Measurements from ENCODE around the gene CYP4Z1.
A peak's percentile ranks its signal among the peaks of the same experiment; 100 is the strongest.
"Not testable (repeated sequence)": the region's sequence is repeated elsewhere in the genome, so short reads cannot be mapped to it uniquely, and the experiment has no call there.

The CYP4Z1 gene

DNA sequence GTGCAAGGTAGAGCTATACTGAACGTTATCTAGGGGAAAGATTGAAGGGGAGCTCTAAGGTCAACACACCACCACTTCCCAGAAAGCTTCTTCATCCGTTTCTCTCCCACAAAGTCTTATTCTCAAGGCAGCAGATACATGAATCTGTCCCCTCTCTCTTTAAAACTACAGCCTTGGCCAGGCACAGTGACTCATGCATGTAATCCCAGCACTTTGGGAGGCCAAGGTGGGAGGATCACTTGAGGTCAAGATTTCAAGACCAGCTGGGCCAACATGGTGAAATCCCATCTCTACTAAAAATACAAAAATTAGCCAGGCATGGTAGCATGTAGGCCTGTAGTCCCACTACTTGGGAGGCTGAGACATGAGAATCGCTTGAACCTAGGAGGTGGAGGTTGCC is 35.4 kb upstream of the CYP4Z1 start:
- H3K27ac ChIP-seq: peak overlapping the region; percentile 93
- TF ChIP-seq, protein P1, sequence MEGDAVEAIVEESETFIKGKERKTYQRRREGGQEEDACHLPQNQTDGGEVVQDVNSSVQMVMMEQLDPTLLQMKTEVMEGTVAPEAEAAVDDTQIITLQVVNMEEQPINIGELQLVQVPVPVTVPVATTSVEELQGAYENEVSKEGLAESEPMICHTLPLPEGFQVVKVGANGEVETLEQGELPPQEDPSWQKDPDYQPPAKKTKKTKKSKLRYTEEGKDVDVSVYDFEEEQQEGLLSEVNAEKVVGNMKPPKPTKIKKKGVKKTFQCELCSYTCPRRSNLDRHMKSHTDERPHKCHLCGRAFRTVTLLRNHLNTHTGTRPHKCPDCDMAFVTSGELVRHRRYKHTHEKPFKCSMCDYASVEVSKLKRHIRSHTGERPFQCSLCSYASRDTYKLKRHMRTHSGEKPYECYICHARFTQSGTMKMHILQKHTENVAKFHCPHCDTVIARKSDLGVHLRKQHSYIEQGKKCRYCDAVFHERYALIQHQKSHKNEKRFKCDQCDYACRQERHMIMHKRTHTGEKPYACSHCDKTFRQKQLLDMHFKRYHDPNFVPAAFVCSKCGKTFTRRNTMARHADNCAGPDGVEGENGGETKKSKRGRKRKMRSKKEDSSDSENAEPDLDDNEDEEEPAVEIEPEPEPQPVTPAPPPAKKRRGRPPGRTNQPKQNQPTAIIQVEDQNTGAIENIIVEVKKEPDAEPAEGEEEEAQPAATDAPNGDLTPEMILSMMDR (conservative IDR thresholded peaks at IDR 0.05): no peak
- TF ChIP-seq ZFX (IDR thresholded peaks at IDR 0.05): no peak

DNA sequence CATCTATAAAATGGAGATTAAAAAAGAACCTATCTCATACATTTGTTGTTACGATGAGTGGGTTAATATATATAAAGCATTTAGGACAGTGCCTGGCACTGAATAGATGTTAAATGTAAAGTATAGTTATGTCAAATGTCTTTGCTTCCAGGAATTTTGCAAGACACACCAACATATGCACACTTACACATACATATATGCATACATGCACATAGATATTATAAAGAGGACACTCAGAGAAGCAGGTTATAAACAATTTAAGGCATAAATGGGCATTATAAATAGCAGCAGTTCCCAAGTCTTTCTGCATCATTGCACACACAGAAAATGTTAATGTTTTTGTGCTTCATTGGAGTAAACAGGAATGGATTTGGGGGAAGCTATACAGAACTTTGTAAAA is 30.3 kb upstream of the CYP4Z1 start:
- H3K27ac ChIP-seq: no peak overlapping the region
- no peak for TF ChIP-seq ZFX (IDR thresholded peaks at IDR 0.05)
- TF ChIP-seq, protein P1 (conservative IDR thresholded peaks at IDR 0.05): no peak

DNA sequence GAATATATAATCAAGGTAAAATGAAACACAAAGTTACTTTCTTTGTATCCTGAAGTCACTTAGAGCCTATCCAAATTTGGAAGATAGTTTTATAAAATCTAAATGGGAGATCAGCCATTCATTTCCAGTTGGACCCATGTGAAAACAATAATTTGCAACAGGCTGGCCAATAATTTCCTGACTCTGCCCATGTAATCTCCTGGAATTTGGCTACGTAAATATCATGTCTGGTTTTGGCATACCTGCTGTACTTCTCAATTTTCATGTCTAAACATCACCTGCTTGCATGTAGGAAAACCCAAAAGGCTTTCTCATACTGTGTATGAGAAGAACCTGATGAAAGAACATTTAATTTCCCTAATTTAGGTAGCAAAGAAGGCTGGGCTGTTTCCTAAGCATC is 7.7 kb upstream of the CYP4Z1 start:
- no peak for TF ChIP-seq ZFX (IDR thresholded peaks at IDR 0.05)

DNA sequence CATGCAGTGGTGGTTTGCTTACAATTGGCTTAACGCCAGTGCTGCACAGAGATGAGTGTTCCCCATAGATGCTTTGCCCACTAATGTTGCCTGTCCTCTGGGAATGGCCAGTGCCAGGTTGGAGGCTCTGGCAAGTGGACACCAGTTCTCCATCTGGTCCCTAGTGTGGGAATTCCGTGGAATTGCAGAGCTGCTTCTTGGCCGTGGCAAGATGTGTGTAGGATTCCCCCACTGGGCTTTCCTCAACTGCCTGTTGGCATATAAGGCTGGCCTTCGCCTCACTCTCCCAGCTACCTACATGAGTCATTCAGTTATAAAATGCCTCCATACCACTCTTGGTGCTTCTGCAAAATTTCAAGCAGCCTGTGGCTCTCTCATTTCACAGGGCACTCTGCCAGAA is 2.0 kb downstream of the CYP4Z1 start:
- H3K27ac ChIP-seq: not testable (repeated sequence)

More for the DNA sequence above, 7.7 kb upstream of the CYP4Z1 start:
- peak overlapping the region; percentile 43; the same call in 1 of the 2 replicates for H3K27ac ChIP-seq

DNA sequence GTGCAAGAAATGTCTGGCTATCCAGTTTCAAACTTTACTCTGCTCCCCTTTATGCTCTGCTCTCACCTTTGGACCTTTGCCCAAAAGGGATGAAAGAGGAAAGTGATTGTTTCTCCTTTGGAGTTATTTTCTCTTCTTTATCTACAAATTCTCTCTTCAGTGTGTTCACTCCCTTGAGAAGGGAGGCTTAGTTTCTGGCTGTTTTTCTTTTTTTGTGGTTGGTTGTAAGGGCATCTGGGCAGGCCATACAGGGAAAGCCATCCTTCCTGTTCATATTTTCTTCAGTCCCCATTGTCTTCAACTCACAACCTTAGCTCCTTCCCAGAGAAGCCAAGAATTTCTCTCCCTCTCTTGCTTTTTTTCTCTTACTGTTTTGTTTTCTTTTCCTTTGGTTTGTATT is 2.5 kb downstream of the CYP4Z1 start:
- H3K27ac ChIP-seq: not testable (repeated sequence)

DNA sequence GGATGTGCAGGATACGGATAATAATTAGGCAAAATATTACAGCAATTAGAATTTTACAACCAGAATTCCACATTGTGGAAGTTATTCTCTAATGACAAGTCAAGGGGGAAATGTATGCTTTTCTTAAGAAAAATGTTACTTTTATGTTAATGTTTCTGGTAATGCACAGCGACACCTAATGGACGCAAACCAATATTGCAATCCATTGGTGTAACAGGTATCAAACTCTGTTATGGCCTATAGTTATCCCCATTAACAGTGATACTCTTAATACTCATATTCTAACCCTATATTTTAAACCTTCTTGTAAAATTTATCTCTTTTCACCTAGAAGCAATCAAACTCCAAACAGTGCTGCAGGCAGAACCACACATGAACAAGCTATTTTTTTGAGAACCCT is 22.3 kb downstream of the CYP4Z1 start:
- H3K27ac ChIP-seq: not testable (repeated sequence)
- TF ChIP-seq, protein P1 (conservative IDR thresholded peaks at IDR 0.05): peak; percentile 70

DNA sequence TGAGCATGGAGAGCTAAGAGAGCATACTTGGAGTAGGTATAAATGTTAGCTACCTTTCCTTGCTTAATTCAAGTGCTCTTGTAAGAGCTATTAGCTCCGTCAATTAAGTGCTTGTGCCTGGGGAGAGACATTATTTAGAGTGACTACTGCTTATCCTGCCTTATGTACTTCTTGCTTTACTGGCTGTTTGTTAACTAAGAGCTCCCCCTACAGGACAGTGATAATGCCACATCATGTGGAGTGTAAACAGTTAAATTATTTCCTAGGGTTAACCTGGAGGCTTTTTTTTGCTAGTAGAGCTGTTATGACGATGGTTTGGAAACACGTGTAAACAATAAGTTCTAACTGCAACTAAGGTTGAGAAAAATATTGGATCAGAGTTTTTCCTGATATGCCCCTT is 24.4 kb downstream of the CYP4Z1 start:
- TF ChIP-seq, protein P1 (conservative IDR thresholded peaks at IDR 0.05): peak; percentile 75
- H3K27ac ChIP-seq: not testable (repeated sequence)

DNA sequence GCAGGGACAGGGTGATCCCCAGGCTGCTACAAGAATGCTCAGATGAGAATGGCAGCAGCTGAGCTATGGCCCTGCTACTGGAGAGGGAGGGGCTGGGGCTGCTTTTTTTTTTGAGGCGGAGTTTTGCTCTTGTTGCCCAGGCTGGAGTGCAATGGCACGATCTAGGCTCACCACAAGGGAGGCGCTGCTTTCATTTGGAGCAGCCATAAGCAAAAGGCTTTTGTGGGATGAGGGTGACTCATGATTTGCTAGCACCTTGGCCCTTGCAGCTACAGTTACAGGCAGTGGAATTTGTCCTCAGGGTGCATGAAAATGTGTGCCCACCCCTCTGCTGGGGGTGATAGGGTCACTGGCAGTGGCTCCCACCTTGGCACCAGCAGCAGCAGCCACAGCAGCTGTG is 37.8 kb downstream of the CYP4Z1 start:
- TF ChIP-seq ZFX (IDR thresholded peaks at IDR 0.05): no peak
- TF ChIP-seq, protein P1 (conservative IDR thresholded peaks at IDR 0.05): no peak
- no peak overlapping the region for H3K27ac ChIP-seq

DNA sequence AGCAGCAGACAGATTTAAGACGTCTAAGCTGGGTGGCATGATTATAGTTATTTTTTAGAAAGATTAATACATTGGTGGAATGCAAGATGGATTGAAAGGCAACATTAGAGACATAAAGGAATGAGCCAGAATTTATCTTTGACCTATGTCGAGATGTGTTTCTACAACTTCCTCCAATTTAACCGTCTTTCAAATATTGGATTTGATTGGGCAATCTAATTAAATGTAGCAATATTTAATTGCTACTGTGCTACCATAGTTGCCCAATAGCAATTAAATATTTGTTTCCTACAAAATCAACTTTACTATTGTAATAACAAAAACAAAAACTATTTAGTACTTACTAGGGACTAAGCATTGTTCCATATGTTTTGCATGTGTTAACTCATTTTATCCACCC is 39.8 kb downstream of the CYP4Z1 start:
- no peak for TF ChIP-seq ZFX (IDR thresholded peaks at IDR 0.05)
- TF ChIP-seq, protein P1 (conservative IDR thresholded peaks at IDR 0.05): no peak
- H3K27ac ChIP-seq: no peak overlapping the region

DNA sequence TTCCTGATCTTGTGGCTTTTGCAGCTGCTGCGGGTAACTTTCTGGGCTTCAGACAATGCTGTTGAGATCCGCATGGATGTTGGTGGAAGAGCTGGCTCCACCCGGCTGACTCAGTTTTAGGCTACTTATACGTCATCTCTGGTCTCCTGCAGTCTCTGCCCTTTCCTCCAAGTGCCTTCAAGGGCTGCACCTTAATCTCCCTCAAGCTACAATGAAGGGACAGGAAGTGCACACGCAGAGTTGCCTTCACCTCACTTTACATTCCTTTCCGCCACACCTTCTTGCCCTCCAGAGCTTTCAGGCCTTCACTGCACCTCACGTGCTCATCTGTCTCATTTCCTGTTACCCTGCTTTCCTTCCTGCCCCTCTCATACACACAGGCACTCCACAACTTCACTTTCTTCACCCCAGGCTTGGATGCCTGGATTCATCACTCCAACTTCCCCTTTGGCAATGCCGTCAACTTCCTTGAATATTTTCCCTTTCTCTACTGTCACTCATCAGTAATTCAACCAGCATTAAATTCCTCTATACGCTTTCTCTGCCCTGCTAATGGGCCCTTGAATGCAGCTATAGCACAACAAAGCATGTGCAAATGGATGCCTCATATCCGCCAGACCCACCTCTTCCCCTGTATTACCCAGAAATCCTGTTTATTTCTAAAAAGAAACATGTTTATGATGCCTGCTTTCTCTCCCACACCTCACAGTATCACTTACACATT is 41.0 kb downstream of the CYP4Z1 start:
- not testable (repeated sequence) for H3K27ac ChIP-seq

DNA sequence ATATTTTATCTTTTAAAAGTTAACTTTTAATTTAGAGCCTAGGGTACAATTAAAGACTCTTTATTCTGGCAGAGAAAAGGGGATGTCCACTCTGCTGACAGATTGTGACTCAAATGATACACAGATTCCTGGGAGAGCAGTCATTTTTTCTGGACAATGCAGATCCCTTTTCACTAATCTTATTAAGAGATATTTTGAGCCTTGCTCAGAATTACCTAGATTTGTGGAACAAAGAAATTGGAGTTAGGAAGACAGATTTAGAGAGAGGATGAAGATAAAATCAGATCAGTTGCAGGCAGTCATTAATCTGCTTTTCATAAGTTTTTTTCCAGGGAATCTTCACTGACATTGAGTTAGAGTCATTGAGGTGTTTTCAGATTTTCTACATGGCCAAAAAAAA is 42.5 kb downstream of the CYP4Z1 start:
- not testable (repeated sequence) for H3K27ac ChIP-seq
